ENCODE data around the gene PPFIBP1.

- TF ChIP-seq MXI1 (IDR thresholded peaks at IDR 0.05; ENCODE audit: low read depth, low read length) = no peak
- TF ChIP-seq, protein P1, sequence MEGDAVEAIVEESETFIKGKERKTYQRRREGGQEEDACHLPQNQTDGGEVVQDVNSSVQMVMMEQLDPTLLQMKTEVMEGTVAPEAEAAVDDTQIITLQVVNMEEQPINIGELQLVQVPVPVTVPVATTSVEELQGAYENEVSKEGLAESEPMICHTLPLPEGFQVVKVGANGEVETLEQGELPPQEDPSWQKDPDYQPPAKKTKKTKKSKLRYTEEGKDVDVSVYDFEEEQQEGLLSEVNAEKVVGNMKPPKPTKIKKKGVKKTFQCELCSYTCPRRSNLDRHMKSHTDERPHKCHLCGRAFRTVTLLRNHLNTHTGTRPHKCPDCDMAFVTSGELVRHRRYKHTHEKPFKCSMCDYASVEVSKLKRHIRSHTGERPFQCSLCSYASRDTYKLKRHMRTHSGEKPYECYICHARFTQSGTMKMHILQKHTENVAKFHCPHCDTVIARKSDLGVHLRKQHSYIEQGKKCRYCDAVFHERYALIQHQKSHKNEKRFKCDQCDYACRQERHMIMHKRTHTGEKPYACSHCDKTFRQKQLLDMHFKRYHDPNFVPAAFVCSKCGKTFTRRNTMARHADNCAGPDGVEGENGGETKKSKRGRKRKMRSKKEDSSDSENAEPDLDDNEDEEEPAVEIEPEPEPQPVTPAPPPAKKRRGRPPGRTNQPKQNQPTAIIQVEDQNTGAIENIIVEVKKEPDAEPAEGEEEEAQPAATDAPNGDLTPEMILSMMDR (IDR thresholded peaks at IDR 0.05 in 2 of 3, conservative IDR thresholded peaks at IDR 0.05 in 1 of 3; ENCODE audit: insufficient read depth in 2 of 3, low read depth in 1 of 3, low read length in 3 of 3) = no peak
- TF ChIP-seq HMGXB4 (CRISPR knock-in tag; IDR thresholded peaks at IDR 0.05) = no peak
- TF ChIP-seq MAFK (IDR thresholded peaks at IDR 0.05; ENCODE audit: low read length) = no peak
- no peak for TF ChIP-seq ZBTB8A (IDR thresholded peaks at IDR 0.05; ENCODE audit: partially characterized antibody)
- no peak for TF ChIP-seq ATF2 (CRISPR knock-in tag; IDR thresholded peaks at IDR 0.05)
Measured at GRCh38 chr12:27550653-27550975, 26.6 kb downstream of the PPFIBP1 start.

Measured in K562 (cell line).